MM.1S (cell line): ENCODE results near the gene CABLES1.
"Not testable (repeated sequence)": the region's sequence is repeated elsewhere in the genome, so short reads cannot be mapped to it uniquely, and the experiment has no call there.

ENCODE experiments used
- DNase-seq: peaks from one replicate; pipeline ENCODE4 v3.0.0-alpha.2; 2015
- H2AFZ ChIP-seq: fragments of 300-600 bp; sonication (generic); 2 replicates; pipeline ENCODE4 v1.6.0; 2016; ENCODE audit warnings: antibody characterized with exemption, low read length
- H3F3A ChIP-seq: fragments of 300-600 bp; sonication (generic); 2 replicates; pipeline ENCODE4 v1.6.1; 2016; ENCODE audit warnings: mild to moderate bottlenecking, antibody characterized with exemption, low read length, moderate library complexity, mixed read lengths; ENCODE audit not compliant: insufficient read depth
- H3K27ac ChIP-seq: fragments of 300-600 bp; sonication (generic); 2 replicates; pipeline ENCODE4 v1.5.1; 2016; ENCODE audit warnings: mild to moderate bottlenecking, low read length
- H3K27me3 ChIP-seq: fragments of 300-600 bp; sonication (generic); replicated peaks from 2 replicates; pipeline ENCODE4 v1.6.0; 2016; ENCODE audit warnings: low read length; ENCODE audit not compliant: insufficient read depth
- H3K36me3 ChIP-seq: fragments of 300-600 bp; sonication (generic); replicated peaks from 2 replicates; pipeline ENCODE4 v1.6.1; 2016; ENCODE audit warnings: mild to moderate bottlenecking, low read length, mixed read lengths; ENCODE audit not compliant: insufficient read depth
- H3K4me1 ChIP-seq: fragments of 300-600 bp; sonication (generic); 2 replicates; pipeline ENCODE4 v1.6.1; 2016; ENCODE audit warnings: low read length, mixed read lengths
- H3K4me2 ChIP-seq: fragments of 300-600 bp; sonication (generic); 2 replicates; pipeline ENCODE4 v1.6.0; 2016; ENCODE audit warnings: low read depth, low read length
- H3K4me3 ChIP-seq: fragments of 300-600 bp; sonication (generic); 2 replicates; pipeline ENCODE4 v1.5.1; 2016; ENCODE audit warnings: low read length, mixed read lengths
- H3K79me2 ChIP-seq: fragments of 300-600 bp; sonication (generic); 2 replicates; pipeline ENCODE4 v1.6.1; 2016; ENCODE audit warnings: mixed run types, low read length, mixed read lengths
- H3K9ac ChIP-seq: fragments of 300-600 bp; sonication (generic); 2 replicates; pipeline ENCODE4 v1.6.1; 2016; ENCODE audit warnings: low read length, mixed read lengths
- H3K9me2 ChIP-seq: fragments of 300-600 bp; sonication (generic); replicated peaks from 2 replicates; pipeline ENCODE4 v1.6.1; 2016; ENCODE audit warnings: mild to moderate bottlenecking, low read length, mixed read lengths; ENCODE audit not compliant: insufficient read depth
- H3K9me3 ChIP-seq: fragments of 300-600 bp; sonication (generic); replicated peaks from 2 replicates; pipeline ENCODE4 v1.6.1; 2016; ENCODE audit warnings: mild to moderate bottlenecking, low read length, mixed read lengths; ENCODE audit not compliant: insufficient read depth
- H4K20me1 ChIP-seq: fragments of 300-600 bp; sonication (generic); 2 replicates; pipeline ENCODE4 v1.6.1; 2016; ENCODE audit warnings: mild to moderate bottlenecking, low read length, moderate library complexity, mixed read lengths; ENCODE audit not compliant: insufficient read depth
- EZH2 ChIP-seq: fragments of 300-600 bp; sonication (generic); optimal IDR thresholded peaks from 2 replicates; pipeline ENCODE3; 2017; ENCODE audit warnings: low read depth, mild to moderate bottlenecking, antibody characterized with exemption, low read length, mixed read lengths
- EZH2phosphoT487 ChIP-seq: fragments of 300-600 bp; sonication (generic); IDR thresholded peaks from 2 replicates; pipeline ENCODE4 v1.6.1; 2018; ENCODE audit warnings: antibody characterized with exemption, low read length
- TF ChIP-seq, protein P1 (sequence below): fragments of 300-600 bp; sonication (generic); IDR thresholded peaks from 2 replicates; pipeline ENCODE4 v1.5.1; 2016; ENCODE audit warnings: antibody characterized with exemption, low read length, mixed read lengths

The CABLES1 gene

GRCh38 chr18:23283916-23284430, 148.7 kb downstream of the CABLES1 start:
- H3F3A ChIP-seq: no peaks in the 10 kb centered on the region
- TF ChIP-seq, protein P1, sequence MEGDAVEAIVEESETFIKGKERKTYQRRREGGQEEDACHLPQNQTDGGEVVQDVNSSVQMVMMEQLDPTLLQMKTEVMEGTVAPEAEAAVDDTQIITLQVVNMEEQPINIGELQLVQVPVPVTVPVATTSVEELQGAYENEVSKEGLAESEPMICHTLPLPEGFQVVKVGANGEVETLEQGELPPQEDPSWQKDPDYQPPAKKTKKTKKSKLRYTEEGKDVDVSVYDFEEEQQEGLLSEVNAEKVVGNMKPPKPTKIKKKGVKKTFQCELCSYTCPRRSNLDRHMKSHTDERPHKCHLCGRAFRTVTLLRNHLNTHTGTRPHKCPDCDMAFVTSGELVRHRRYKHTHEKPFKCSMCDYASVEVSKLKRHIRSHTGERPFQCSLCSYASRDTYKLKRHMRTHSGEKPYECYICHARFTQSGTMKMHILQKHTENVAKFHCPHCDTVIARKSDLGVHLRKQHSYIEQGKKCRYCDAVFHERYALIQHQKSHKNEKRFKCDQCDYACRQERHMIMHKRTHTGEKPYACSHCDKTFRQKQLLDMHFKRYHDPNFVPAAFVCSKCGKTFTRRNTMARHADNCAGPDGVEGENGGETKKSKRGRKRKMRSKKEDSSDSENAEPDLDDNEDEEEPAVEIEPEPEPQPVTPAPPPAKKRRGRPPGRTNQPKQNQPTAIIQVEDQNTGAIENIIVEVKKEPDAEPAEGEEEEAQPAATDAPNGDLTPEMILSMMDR: no peak
- no peak for TF ChIP-seq EZH2phosphoT487
- TF ChIP-seq EZH2: no peak
- no peaks in the 10 kb centered on the region for H3K9me2 ChIP-seq
- H3K9me3 ChIP-seq: no peaks in the 10 kb centered on the region
- DNase-seq: no peak
- no peak overlapping the region for H3K4me3 ChIP-seq
- no peak overlapping the region for H3K27ac ChIP-seq
- no peaks in the 10 kb centered on the region for H3K4me1 ChIP-seq
- H3K36me3 ChIP-seq: no peaks in the 10 kb centered on the region
- H3K27me3 ChIP-seq: no peaks in the 10 kb centered on the region
- no peak overlapping the region for H3K9ac ChIP-seq
- H2AFZ ChIP-seq: no peak overlapping the region
- H3K79me2 ChIP-seq: no peaks in the 10 kb centered on the region
- no peak overlapping the region for H3K4me2 ChIP-seq
- H4K20me1 ChIP-seq: no peaks in the 10 kb centered on the region

DNA sequence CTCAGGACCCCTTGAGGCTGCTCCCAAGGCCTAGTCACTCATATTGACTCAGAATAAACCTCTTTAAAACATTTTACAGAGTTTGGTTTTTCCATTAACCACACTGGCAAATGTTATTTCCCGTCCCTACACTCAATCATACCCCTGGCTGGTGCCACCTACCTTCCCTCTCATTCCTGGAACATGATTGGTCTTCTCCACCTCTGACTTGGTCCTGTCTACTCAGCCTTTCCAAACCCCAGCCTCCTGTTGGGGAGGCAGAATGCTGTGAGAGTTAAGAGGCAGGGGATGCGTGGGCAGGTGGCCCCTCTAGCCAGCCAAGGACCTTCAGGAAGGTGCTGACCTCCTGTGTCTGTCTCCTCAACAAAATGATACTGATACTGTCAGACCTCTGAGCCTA, 149.3 kb downstream of the CABLES1 start:
- DNase-seq: no peak
- H2AFZ ChIP-seq: no peak overlapping the region

GRCh38 chr18:23285581-23285980, 150.3 kb downstream of the CABLES1 start:
- H3K9me2 ChIP-seq, H3K9me3 ChIP-seq, H3K9ac ChIP-seq, H2AFZ ChIP-seq, H3K27ac ChIP-seq, H3K36me3 ChIP-seq, H3K4me1 ChIP-seq, H3K4me3 ChIP-seq, H3K27me3 ChIP-seq, H3K79me2 ChIP-seq, DNase-seq, H3K4me2 ChIP-seq, H4K20me1 ChIP-seq, H3F3A ChIP-seq: not testable (repeated sequence)

More for the DNA sequence above, 149.3 kb downstream of the CABLES1 start:
- Histone ChIP-seq H3K36me3 (no peaks in the 10 kb centered on the region), H3K4me2 (no peak overlapping the region), H4K20me1 (no peaks in the 10 kb centered on the region), H3K9me2 (no peaks in the 10 kb centered on the region), H3K27me3 (no peaks in the 10 kb centered on the region), H3F3A (no peaks in the 10 kb centered on the region), H3K4me3 (no peak overlapping the region), H3K79me2 (no peaks in the 10 kb centered on the region), H3K4me1 (no peaks in the 10 kb centered on the region), H3K9me3 (no peaks in the 10 kb centered on the region), H3K9ac (no peak overlapping the region), H3K27ac (no peak overlapping the region)
- TF ChIP-seq EZH2phosphoT487: no peak
- TF ChIP-seq EZH2: no peak
- TF ChIP-seq, protein P1: no peak

GRCh38 chr18:23291456-23292205, 156.3 kb downstream of the CABLES1 start:
- no peak overlapping the region for H3K4me2 ChIP-seq
- H3K9ac ChIP-seq: no peak overlapping the region
- no peaks in the 10 kb centered on the region for H3K9me3 ChIP-seq
- TF ChIP-seq, protein P1: no peak
- no peak for TF ChIP-seq EZH2
- no peak for TF ChIP-seq EZH2phosphoT487
- no peak for DNase-seq
- no peak overlapping the region for H2AFZ ChIP-seq
- no peaks in the 10 kb centered on the region for H3F3A ChIP-seq
- H3K36me3 ChIP-seq: no peaks in the 10 kb centered on the region
- no peak overlapping the region for H3K27ac ChIP-seq
- no peaks in the 10 kb centered on the region for H3K79me2 ChIP-seq
- H4K20me1 ChIP-seq: no peaks in the 10 kb centered on the region
- no peaks in the 10 kb centered on the region for H3K27me3 ChIP-seq
- no peaks in the 10 kb centered on the region for H3K9me2 ChIP-seq
- H3K4me3 ChIP-seq: no peak overlapping the region
- no peaks in the 10 kb centered on the region for H3K4me1 ChIP-seq
